Smooth muscle cell (in vitro differentiated cells): ENCODE results near the gene SNX13. TPM values are rescaled to one million over a fixed set of nuclear protein-coding genes. Genes with fewer than 3 reads are reported as not detected.

Experiments used
- DNase-seq: peaks from one replicate; lab custom pipeline; 2025; ENCODE audit not compliant: unreplicated experiment; lab: John Stamatoyannopoulos, UW
- H2AFZ ChIP-seq: fragments of 200-600 bp; sonication (generic); 2 replicates; pipeline ENCODE4 v1.6.0; 2016; ENCODE audit warnings: antibody characterized with exemption, low read depth, mild to moderate bottlenecking
- H3F3A ChIP-seq: fragments of 200-600 bp; sonication (generic); 2 replicates; pipeline ENCODE4 v1.6.0; 2017; ENCODE audit warnings: antibody characterized with exemption, low read depth
- H3K27ac ChIP-seq: fragments of 200-600 bp; sonication (generic); 2 replicates; pipeline ENCODE4 v1.5.1; 2016; ENCODE audit warnings: low read depth, mild to moderate bottlenecking
- H3K27me3 ChIP-seq: fragments of 200-600 bp; sonication (generic); 2 replicates; pipeline ENCODE4 v1.6.1; 2016; ENCODE audit warnings: low read depth, mild to moderate bottlenecking
- H3K36me3 ChIP-seq: fragments of 200-600 bp; sonication (generic); 2 replicates; pipeline ENCODE4 v1.5.1; 2016; ENCODE audit warnings: low read depth
- H3K4me1 ChIP-seq: fragments of 200-600 bp; sonication (generic); 2 replicates; pipeline ENCODE4 v1.5.1; 2016; ENCODE audit warnings: low read depth
- H3K4me2 ChIP-seq: fragments of 200-600 bp; sonication (generic); 2 replicates; pipeline ENCODE4 v1.6.0; 2016; ENCODE audit warnings: mild to moderate bottlenecking
- H3K4me3 ChIP-seq: fragments of 200-600 bp; sonication (generic); 2 replicates; pipeline ENCODE4 v1.5.1; 2016; ENCODE audit warnings: mild to moderate bottlenecking
- H3K79me2 ChIP-seq: fragments of 200-600 bp; sonication (generic); 2 replicates; pipeline ENCODE4 v1.6.0; 2016; ENCODE audit warnings: low read depth, mild to moderate bottlenecking
- H3K9ac ChIP-seq: fragments of 200-600 bp; sonication (generic); 2 replicates; pipeline ENCODE4 v1.6.0; 2016; ENCODE audit warnings: low read depth
- H3K9me3 ChIP-seq: fragments of 200-600 bp; sonication (generic); replicated peaks from 2 replicates; pipeline ENCODE4 v1.5.1; 2016; ENCODE audit warnings: low read depth
- H4K20me1 ChIP-seq: fragments of 200-600 bp; sonication (generic); 2 replicates; pipeline ENCODE4 v1.6.0; 2016; ENCODE audit warnings: low read depth
- WGBS: methylation state at CpG from one replicate; pipeline ENCODE4 v1.1.7; 2016; ENCODE audit warnings: low lambda C conversion rate; 5-methylcytosine and 5-hydroxymethylcytosine counted together
- polyA plus RNA-seq: library from polyadenylated mRNA; unstranded; fragments of >200 nt; fragmentation: Nextera tagmentation; extraction: Ambion mirVana; gene quantifications from 2 replicates; pipeline ENCODE4 v1.2.1, GENCODE V29; 2016
- total RNA-seq: library from RNA; depleted of rRNA; stranded (reverse); fragments of >200 nt; gene quantifications from 2 replicates; pipeline ENCODE4 v1.2.3, GENCODE V29; 2014
- TF ChIP-seq, protein P1 (sequence below): fragments of 200-600 bp; sonication (generic); IDR thresholded peaks from 2 replicates; pipeline ENCODE4 v1.5.1; 2017; ENCODE audit warnings: borderline replicate concordance, mild to moderate bottlenecking, antibody characterized with exemption; ENCODE audit not compliant: insufficient read depth, poor library complexity, severe bottlenecking

SNX13 gene
- total and polyA plus RNA-seq, 2 experiments from 2014 or later = 17.0 to 59.6 TPM

DNA sequence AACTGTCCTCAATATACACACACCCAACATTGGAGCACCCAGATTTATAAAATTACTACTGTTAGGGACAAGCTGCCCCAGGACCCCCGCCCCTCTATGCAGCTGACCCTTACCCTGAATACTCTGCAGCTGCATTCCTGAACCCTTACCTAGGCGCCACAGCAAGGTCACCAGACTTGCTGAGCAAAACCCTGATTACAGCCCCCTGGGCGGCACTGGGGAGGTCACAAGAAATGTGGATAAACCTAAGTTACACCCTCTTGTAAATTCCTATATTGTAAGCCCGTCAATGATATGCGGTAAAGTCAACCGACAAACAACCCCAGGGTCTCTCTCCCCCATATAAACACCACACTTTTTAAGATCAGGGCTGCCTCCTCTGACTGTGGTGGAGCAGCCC is 25.1 kb downstream of the SNX13 start:
- peaks cover 88% of the 10 kb centered on the region for H4K20me1 ChIP-seq
- no peak overlapping the region for H3K9ac ChIP-seq
- H3K9me3 ChIP-seq = no peaks in the 10 kb centered on the region
- peaks cover 5% of the 10 kb centered on the region for H3K4me1 ChIP-seq
- no peak overlapping the region for H3K27ac ChIP-seq
- 81% methylated on average over 6 of the region's 6 CpGs for WGBS
- H3K27me3 ChIP-seq = no peaks in the 10 kb centered on the region
- no peak overlapping the region for H2AFZ ChIP-seq
- no peak for DNase-seq
- H3K4me3 ChIP-seq = no peak overlapping the region
- H3K36me3 ChIP-seq = no peaks in the 10 kb centered on the region
- TF ChIP-seq, protein P1, sequence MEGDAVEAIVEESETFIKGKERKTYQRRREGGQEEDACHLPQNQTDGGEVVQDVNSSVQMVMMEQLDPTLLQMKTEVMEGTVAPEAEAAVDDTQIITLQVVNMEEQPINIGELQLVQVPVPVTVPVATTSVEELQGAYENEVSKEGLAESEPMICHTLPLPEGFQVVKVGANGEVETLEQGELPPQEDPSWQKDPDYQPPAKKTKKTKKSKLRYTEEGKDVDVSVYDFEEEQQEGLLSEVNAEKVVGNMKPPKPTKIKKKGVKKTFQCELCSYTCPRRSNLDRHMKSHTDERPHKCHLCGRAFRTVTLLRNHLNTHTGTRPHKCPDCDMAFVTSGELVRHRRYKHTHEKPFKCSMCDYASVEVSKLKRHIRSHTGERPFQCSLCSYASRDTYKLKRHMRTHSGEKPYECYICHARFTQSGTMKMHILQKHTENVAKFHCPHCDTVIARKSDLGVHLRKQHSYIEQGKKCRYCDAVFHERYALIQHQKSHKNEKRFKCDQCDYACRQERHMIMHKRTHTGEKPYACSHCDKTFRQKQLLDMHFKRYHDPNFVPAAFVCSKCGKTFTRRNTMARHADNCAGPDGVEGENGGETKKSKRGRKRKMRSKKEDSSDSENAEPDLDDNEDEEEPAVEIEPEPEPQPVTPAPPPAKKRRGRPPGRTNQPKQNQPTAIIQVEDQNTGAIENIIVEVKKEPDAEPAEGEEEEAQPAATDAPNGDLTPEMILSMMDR = no peak
- no peaks in the 10 kb centered on the region for H3F3A ChIP-seq
- no peak overlapping the region for H3K4me2 ChIP-seq
- H3K79me2 ChIP-seq = peaks cover 87% of the 10 kb centered on the region

DNA sequence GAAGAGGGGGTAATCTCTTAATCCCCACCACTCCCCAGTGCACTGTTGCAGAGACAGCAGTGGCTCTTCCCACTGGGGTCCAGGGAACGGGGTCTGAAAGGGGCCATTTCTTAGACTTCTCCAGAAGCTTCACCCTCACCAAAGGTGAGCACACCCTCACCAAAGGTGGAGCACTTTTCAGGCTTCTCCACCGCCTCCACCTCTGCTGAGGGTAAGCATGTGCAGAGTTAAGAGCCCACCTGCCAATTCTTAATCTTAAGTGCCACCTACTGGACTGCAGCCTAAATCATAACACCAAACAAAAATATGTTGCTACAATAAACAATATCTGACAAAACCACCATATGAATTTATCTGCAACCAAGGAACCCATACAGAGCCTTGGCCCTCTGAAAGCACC is 27.0 kb downstream of the SNX13 start:
- WGBS = 96% methylated on average over 2 of the region's 2 CpGs
- H3K79me2 ChIP-seq = peaks cover 86% of the 10 kb centered on the region

DNA sequence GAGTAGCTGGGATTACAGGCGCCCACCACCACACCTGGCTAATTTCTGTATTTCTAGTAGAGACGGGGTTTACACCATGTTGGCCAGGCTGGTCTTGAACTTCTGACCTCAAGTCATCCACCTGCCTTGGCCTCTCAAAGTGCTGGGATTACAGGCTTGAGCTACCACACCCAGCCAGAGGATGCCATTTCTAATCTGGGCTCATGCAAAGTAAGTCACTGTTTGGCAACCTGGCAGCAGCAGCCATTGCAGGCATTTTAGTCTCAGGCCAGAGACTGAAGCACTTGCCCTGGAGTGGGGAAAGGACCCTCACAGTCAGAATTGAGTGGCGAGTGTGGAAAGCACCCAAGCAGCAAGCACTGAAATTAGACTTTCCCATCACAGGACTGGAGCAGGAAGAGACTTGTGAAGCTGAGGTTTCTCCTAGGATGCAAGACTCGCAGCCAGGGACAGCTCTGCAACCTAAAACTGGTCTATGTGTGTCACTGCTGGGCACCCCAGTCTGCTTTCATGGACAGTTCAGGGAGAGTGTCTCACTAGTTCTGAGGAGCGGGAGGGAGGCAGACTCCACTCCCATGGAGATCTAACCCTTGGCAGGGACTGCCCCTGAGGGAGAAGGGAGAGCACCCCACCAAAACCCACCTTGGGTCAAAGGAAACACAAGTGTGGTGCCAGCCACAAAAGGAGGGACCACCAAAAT is 27.6 kb downstream of the SNX13 start:
- DNase-seq = no peak
- Histone ChIP-seq H4K20me1 (peaks cover 88% of the 10 kb centered on the region), H3K9me3 (no peaks in the 10 kb centered on the region), H3K79me2 (peaks cover 86% of the 10 kb centered on the region), H2AFZ (no peak overlapping the region), H3F3A (no peaks in the 10 kb centered on the region), H3K9ac (no peak overlapping the region), H3K27ac (no peak overlapping the region), H3K4me1 (peaks cover 5% of the 10 kb centered on the region), H3K27me3 (no peaks in the 10 kb centered on the region), H3K36me3 (no peaks in the 10 kb centered on the region), H3K4me2 (no peak overlapping the region), H3K4me3 (no peak overlapping the region)
- TF ChIP-seq, protein P1 = no peak
- WGBS = 87% methylated on average over 5 of the region's 5 CpGs

More for the DNA sequence above, 27.0 kb downstream of the SNX13 start:
- DNase-seq = no peak
- Histone ChIP-seq H3K4me3 (no peak overlapping the region), H4K20me1 (peaks cover 88% of the 10 kb centered on the region), H3F3A (no peaks in the 10 kb centered on the region), H3K9ac (no peak overlapping the region), H3K36me3 (no peaks in the 10 kb centered on the region), H2AFZ (no peak overlapping the region), H3K4me1 (peaks cover 5% of the 10 kb centered on the region), H3K27me3 (no peaks in the 10 kb centered on the region), H3K4me2 (no peak overlapping the region), H3K27ac (no peak overlapping the region), H3K9me3 (no peaks in the 10 kb centered on the region)
- TF ChIP-seq, protein P1 = no peak

DNA sequence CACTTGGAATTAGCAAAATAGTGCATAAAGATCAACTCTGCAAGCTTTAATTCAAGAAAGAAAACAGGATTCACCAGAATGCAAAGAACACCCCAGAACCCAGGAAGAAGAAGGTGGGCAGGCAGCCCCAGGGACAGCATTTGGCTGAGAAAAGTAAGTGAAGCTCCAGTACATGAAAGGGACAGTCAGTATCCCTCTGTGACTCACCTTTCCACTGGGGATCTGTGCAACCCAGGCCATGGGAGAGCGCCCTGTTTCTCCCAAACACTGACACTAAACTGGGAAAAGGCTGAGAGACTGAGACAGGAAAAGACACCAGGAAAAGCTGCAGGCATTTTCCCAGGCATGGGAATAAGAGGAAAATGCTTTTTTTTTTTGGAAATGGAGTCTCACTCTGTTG is 28.2 kb downstream of the SNX13 start:
- Histone ChIP-seq H3K79me2 (peaks cover 86% of the 10 kb centered on the region), H3K36me3 (no peaks in the 10 kb centered on the region), H3K4me3 (no peak overlapping the region), H3K4me2 (no peak overlapping the region), H3K9ac (no peak overlapping the region), H3K27me3 (no peaks in the 10 kb centered on the region), H2AFZ (no peak overlapping the region), H4K20me1 (peaks cover 88% of the 10 kb centered on the region), H3F3A (no peaks in the 10 kb centered on the region), H3K4me1 (peaks cover 5% of the 10 kb centered on the region), H3K9me3 (no peaks in the 10 kb centered on the region), H3K27ac (no peak overlapping the region)
- no peak for DNase-seq
- TF ChIP-seq, protein P1 = no peak
- 55% methylated on average over 1 of the region's 1 CpG for WGBS
